HG03060 (cell line): ENCODE measurements around the gene ATP2A2.
"Not testable (repeated sequence)": the region's sequence is repeated elsewhere in the genome, so short reads cannot be mapped to it uniquely, and the experiment has no call there.

Experiments used
- ATAC-seq: cut with Tn5 transposase; IDR thresholded peaks from one replicate; pipeline ENCODE4 v1.9.1; 2021; ENCODE audit warnings: low read depth, moderate number of reproducible peaks; ENCODE audit not compliant: unreplicated experiment

Gene ATP2A2

DNA sequence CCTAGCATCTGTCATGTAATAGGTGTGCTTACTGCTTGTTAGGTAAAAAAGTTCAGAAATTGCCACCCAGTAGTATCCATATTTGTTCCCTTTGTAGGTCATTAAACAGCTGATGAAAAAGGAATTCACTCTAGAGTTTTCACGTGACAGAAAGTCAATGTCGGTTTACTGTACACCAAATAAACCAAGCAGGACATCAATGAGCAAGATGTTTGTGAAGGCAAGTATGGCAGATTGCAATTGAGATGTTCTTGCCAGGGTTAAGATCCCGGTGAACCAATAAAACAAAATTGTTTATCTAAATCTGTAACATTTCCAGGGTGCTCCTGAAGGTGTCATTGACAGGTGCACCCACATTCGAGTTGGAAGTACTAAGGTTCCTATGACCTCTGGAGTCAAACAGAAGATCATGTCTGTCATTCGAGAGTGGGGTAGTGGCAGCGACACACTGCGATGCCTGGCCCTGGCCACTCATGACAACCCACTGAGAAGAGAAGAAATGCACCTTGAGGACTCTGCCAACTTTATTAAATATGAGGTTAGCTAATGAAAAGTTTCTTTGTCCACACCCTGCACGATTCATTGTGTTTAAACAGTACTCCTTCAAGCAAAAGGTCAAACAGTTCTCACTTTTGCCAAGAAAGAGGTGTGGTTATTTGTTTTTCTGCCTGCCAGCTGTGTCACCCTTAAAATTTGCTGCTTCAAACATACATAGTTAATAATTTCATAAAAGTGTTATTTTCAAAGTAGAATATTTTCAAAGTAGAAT lies 58.3 kb downstream of the ATP2A2 start:
- no peak for ATAC-seq

DNA sequence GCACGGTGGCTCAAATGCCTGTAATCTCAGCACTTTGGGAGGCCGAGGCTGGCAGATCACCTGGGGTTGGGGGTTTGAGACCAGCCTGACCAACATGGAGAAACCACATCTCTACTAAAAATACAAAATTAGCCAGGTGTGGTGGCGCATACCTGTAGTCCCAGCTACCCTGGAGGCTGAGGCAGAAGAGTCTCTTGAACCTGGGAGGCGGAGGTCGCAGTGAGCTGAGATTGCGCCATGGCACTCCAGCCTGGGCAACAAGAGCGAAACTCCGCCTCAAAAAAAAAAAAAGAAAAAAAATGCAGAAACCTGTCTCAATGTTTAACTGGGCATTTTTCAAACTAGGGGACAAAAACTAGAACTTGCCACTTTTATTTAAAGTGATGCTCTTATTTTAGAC lies 59.2 kb downstream of the ATP2A2 start:
- ATAC-seq, result not testable (repeated sequence)

DNA sequence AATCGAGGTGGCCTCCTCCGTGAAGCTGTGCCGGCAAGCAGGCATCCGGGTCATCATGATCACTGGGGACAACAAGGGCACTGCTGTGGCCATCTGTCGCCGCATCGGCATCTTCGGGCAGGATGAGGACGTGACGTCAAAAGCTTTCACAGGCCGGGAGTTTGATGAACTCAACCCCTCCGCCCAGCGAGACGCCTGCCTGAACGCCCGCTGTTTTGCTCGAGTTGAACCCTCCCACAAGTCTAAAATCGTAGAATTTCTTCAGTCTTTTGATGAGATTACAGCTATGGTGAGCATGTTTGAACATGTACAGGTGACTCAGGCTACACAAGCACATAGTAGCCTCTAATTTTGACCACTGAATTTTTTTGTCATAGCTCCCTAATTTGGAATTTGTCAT lies 59.7 kb downstream of the ATP2A2 start:
- no peak for ATAC-seq

- ATAC-seq, result no peak
Observed at GRCh38 chr12:110342157-110342556, 61.1 kb downstream of the ATP2A2 start.

DNA sequence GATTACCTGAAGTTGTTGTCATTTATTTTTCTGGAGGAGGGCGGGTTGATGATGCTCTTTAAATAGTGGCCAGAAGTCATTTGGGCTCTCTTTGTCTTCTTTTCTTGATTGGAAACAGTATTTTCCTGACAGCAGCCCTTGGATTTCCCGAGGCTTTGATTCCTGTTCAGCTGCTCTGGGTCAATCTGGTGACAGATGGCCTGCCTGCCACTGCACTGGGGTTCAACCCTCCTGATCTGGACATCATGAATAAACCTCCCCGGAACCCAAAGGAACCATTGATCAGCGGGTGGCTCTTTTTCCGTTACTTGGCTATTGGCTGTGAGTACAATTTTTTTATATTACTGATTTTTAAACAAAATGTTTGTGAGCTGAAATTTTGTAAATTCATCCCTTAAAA lies 62.1 kb downstream of the ATP2A2 start:
- ATAC-seq, result no peak

GRCh38 chr12:110343736-110344555 lies 62.9 kb downstream of the ATP2A2 start:
- no peak for ATAC-seq

DNA sequence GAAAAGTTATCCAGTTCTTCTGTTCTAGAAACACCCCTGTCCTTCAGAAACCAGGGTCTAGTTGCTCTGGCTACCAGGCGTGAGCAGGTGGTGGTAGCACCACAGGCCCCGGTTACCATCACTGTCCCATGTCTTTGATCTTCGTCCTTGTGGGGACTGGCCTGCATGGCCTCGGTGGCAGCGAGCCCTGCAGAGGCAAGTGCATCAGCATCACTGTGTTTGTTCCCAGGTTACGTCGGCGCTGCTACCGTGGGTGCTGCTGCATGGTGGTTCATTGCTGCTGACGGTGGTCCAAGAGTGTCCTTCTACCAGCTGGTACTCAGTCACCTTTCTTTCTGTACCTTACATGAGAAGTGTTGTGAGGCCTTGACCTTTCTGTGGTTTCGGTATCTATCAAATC lies 63.6 kb downstream of the ATP2A2 start:
- ATAC-seq, result no peak

DNA sequence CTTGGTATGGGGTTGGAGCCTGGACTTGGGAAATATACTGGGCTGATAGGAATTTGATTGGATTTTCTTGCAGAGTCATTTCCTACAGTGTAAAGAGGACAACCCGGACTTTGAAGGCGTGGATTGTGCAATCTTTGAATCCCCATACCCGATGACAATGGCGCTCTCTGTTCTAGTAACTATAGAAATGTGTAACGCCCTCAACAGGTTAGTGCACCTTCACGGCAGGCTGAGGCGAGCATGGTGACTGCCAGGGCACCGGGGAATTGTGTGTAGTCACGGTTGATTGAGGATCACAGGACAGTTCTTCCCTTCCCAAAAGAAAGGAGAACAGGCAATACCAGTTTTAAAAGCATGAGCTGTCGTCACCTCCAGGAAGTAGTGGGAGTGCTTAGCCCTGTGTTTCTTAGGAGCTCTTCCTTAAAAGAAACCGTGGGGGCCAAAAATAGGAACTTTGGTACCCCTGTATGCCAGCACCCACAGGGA lies 64.2 kb downstream of the ATP2A2 start:
- ATAC-seq, result no peak

GRCh38 chr12:110345963-110346362 lies 64.9 kb downstream of the ATP2A2 start:
- no peak for ATAC-seq

DNA sequence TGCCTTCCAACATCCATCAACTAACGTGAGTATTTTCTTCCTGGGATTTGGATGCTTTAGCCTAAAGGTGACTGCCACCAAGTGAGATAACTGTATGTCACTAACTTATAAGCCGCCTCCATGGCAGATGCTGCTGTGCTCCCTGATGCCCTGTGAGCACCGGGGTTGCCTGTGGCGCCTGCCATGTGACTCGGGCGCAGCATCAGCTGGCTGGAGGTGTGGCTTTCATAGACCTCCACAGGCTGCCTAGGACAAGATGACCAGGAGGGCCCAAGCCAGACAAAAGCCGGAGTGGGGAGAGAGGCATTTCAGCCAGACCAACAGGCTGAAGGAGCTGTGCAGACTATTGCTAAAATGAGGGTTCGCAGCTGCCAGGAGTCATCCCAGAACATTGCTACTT lies 66.7 kb downstream of the ATP2A2 start:
- no peak for ATAC-seq

- no peak for ATAC-seq
Observed at GRCh38 chr12:110348431-110349059, 67.5 kb downstream of the ATP2A2 start.

GRCh38 chr12:110349096-110349495 lies 68.0 kb downstream of the ATP2A2 start:
- no peak for ATAC-seq

DNA sequence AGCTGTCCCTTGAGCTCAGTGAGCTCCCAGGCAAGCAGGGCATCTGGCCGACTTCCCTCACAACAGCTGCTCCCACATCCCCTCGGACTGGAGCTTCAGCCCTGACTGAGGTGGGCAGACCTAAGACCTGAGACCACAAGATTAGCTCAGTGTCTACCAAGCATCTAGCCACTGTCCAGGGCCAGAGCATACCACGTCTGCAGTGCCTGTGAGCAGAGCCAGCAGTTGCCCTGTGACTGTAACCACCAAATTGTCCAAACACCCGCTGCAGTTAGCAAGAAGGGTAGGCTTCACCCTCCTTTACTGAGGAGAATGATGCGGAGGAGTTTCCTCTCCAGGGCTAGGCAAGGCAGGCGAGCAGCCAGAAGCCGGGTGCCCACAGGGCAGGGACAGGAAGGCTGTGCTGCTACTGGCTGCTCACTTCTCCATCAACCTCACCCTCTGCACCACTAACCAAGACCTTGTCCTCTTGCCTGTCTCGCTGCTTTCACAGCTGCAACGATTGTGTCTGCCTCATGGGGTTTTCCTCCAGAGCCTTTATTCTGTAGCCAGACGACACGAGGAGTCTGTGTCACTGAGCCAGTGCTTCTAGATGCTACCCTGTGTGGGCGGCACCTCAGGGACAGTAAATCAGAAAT lies 68.6 kb downstream of the ATP2A2 start:
- no peak for ATAC-seq

- no peak for ATAC-seq
Observed at GRCh38 chr12:110351119-110351518, 70.1 kb downstream of the ATP2A2 start.

GRCh38 chr12:110352401-110352800 lies 71.4 kb downstream of the ATP2A2 start:
- ATAC-seq, result no peak

- no peak for ATAC-seq
Observed at GRCh38 chr12:110353211-110353965, 72.3 kb downstream of the ATP2A2 start.

GRCh38 chr12:110354172-110354780 lies 73.2 kb downstream of the ATP2A2 start:
- ATAC-seq, result no peak

DNA sequence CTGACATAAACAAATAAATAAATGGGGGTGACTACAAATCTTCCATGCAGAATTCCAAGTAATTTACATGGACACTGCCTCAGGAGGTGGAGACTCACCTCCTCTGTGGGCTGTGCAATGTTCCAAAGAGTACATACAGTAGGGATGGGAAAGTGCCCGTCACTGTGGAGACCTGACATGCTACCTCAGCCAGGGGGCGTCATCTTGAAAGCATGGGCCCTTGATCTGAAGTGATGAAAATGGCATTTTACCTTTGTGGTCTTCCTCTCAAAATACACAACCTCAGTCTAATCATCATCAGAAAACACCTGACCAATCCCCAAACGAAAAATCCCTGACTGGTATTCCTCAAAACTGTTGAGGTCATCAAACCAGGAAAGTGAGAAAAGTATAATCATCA lies 74.0 kb downstream of the ATP2A2 start:
- ATAC-seq, result no peak

DNA sequence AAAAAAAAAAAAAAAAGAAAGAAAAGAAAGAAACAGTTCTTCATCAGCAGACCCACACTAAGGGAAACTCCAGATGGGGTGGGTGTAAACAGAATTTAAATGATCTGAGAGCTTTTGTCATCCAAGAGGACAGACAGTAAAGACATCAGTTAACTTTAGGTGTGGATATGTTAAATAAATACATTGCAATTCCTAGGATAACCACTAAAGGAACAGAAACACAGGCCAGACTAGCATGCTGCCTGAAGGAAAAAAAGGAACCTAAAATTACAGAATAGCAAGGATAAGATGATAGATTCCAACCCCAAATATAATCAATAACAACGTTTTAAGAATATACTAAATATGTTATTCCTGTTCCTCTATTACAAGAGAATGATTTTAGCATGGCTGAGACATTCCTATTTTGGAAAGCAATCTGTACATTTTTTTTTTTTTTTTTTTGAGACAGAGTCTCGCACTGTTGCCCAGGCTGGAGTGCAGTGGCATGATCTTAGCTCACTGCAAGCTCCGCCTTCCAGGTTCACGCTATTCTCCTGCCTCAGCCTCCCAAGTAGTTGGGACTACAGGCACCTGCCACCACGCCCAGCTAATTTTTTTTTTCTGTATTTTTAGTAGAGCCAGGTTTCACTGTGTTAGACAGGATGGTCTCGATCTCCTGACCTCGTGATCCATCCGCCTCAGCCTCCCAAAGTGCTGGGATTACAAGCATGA lies 77.5 kb downstream of the ATP2A2 start:
- ATAC-seq, result not testable (repeated sequence)
